Measurements from ENCODE around the gene CTBP2. TPM values are rescaled to one million over a fixed set of nuclear protein-coding genes. Genes with fewer than 3 reads are reported as not detected.

CTBP2 gene
- total and polyA plus RNA-seq, 4 donors = 19.2 to 80.6 (median 63.2) TPM

DNA sequence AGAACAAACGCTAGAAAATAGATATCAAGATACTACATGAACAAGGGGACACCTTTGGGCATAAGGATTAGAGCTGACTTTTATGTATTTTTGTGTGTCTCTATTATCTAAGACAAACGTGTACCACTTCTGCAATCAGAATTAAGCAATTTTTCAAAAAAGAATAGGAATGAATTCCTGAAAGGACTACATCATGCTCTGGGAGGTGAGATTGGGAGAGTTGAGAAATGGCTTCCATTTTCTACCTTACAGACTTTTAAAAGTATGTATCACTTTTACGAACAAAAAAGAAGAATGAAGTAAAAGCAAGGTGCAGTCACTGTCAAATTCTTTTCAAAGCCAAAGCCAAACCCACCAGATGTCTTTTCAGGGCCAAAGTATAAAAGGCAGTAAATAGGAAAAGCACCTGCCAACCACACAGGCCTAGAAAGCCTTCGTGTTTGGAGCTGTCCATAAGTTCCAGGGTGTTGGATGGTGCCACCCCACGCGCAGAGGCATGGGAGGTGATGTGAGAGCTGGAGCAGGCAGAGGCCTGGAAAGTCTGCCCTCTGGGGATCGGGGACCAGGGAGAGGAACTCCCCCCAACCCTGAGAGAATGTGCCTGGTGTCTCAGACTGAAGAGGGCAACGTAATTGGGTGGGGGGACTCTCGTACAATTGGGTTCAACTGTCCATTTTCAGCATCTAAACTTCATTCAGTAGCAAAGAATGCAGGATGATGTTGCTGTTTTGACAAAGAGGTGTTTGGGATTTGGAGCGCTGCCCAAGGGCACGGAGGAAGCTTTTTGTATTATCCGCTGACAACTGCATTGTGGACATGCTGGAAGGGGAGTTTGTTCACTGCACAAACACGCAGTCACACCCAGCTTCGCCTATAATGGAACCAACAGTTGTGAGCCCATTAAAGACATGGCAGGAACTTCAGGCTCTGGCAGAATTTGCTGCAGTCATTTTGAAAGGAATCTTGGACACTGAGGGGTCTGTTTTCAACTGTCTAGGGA is 17.6 kb upstream of the CTBP2 start:
- H3K27ac ChIP-seq (ENCODE audit: low read depth in 1 of 2, low read length in 1 of 2) = no peak overlapping the region
- peaks cover 0 to 2% (median 2%) of the 10 kb centered on the region in 3 donors for H3K27me3 ChIP-seq (ENCODE audit: control insufficient read depth in 3 of 3, insufficient read depth in 3 of 3, low read length in 2 of 3)
- TF ChIP-seq, protein P1, sequence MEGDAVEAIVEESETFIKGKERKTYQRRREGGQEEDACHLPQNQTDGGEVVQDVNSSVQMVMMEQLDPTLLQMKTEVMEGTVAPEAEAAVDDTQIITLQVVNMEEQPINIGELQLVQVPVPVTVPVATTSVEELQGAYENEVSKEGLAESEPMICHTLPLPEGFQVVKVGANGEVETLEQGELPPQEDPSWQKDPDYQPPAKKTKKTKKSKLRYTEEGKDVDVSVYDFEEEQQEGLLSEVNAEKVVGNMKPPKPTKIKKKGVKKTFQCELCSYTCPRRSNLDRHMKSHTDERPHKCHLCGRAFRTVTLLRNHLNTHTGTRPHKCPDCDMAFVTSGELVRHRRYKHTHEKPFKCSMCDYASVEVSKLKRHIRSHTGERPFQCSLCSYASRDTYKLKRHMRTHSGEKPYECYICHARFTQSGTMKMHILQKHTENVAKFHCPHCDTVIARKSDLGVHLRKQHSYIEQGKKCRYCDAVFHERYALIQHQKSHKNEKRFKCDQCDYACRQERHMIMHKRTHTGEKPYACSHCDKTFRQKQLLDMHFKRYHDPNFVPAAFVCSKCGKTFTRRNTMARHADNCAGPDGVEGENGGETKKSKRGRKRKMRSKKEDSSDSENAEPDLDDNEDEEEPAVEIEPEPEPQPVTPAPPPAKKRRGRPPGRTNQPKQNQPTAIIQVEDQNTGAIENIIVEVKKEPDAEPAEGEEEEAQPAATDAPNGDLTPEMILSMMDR (IDR thresholded peaks at IDR 0.05; ENCODE audit: control extremely low read depth, extremely low read depth) = no peak
- no peak overlapping the region for H3K4me3 ChIP-seq
- no peak overlapping the region for H3K9ac ChIP-seq (ENCODE audit: insufficient read depth in 1 of 2, low read length in 2 of 2)
- peaks cover 0 to 3% (median 0%) of the 10 kb centered on the region in 4 donors for H3K9me3 ChIP-seq (ENCODE audit: control insufficient read depth in 4 of 4, insufficient read depth in 3 of 4, low read length in 3 of 4)
- H3K4me1 ChIP-seq (ENCODE audit: control insufficient read depth in 5 of 5, insufficient read depth in 5 of 5, low read length in 5 of 5) = no peaks in the 10 kb centered on the region
- H3K36me3 ChIP-seq (ENCODE audit: control insufficient read depth in 4 of 4, insufficient read depth in 4 of 4, low read length in 4 of 4) = no peaks in the 10 kb centered on the region
- DNase-seq (no peak), ATAC-seq (ENCODE audit: insufficient read depth, low FRiP score) (no peak)
- 79 to 81% methylated on average over 14 of the region's 14 CpGs for WGBS, 2 donors

DNA sequence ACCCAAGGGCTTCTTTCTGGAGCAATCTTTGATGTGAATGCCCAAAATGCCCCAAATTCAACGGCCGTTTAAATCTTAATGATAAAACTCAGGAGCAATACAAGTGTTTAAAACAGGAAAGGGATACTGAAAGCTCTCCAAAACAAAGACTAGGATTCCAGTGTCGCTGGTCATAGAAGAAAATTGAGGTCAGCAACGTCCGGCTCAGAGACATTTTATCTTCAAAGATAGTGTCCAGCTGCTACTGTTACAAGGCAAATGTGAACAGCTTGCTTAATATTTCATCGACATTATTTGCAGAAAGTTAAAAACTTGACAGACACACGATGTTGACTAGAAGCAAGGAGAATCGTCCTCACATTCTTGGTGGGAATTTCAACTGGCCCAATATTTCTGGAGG is 15.4 kb upstream of the CTBP2 start:
- TF ChIP-seq, protein P1 (IDR thresholded peaks at IDR 0.05; ENCODE audit: control extremely low read depth, extremely low read depth) = no peak
- no peak for DNase-seq
- Histone ChIP-seq H3K36me3 (ENCODE audit: control insufficient read depth in 4 of 4, insufficient read depth in 4 of 4, low read length in 4 of 4) (no peaks in the 10 kb centered on the region), H3K4me1 (ENCODE audit: control insufficient read depth in 5 of 5, insufficient read depth in 5 of 5, low read length in 5 of 5) (no peaks in the 10 kb centered on the region), H3K27me3 (ENCODE audit: control insufficient read depth in 3 of 3, insufficient read depth in 3 of 3, low read length in 2 of 3) (peaks cover 0 to 2% (median 2%) of the 10 kb centered on the region in 3 donors), H3K9ac (ENCODE audit: insufficient read depth in 1 of 2, low read length in 2 of 2) (no peak overlapping the region), H3K9me3 (ENCODE audit: control insufficient read depth in 4 of 4, insufficient read depth in 3 of 4, low read length in 3 of 4) (peaks cover 0 to 3% (median 0%) of the 10 kb centered on the region in 4 donors), H3K4me3 (no peak overlapping the region), H3K27ac (ENCODE audit: low read depth in 1 of 2, low read length in 1 of 2) (no peak overlapping the region)
- no peak for ATAC-seq (ENCODE audit: insufficient read depth, low FRiP score)
- 52 to 64% methylated on average over 8 of the region's 8 CpGs for WGBS, 2 donors

DNA sequence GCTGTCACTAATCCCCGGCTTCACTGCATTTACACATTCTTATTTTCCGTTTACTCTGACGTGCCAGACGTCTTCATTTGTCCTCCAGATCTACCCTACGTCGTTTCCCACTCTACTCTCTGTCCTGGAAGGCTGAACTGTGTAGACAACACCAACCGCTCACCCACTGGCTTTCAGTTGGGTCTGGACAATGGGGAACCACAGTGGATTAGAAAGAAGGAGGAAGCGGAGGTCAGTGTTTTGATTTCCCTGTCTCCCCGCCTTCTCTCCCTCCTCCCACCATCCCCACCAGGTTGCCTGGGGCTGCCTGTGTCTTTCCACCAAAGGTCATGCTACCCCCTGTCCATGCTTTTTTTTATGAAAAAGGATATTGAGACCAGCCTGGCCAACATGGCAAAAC is 14.0 kb upstream of the CTBP2 start:
- no peaks in the 10 kb centered on the region for H3K36me3 ChIP-seq (ENCODE audit: control insufficient read depth in 4 of 4, insufficient read depth in 4 of 4, low read length in 4 of 4)
- H3K9ac ChIP-seq (ENCODE audit: insufficient read depth in 1 of 2, low read length in 2 of 2) = no peak overlapping the region
- no peaks in the 10 kb centered on the region for H3K4me1 ChIP-seq (ENCODE audit: control insufficient read depth in 5 of 5, insufficient read depth in 5 of 5, low read length in 5 of 5)
- peaks cover 0 to 2% (median 2%) of the 10 kb centered on the region in 3 donors for H3K27me3 ChIP-seq (ENCODE audit: control insufficient read depth in 3 of 3, insufficient read depth in 3 of 3, low read length in 2 of 3)
- no peak overlapping the region for H3K4me3 ChIP-seq
- WGBS, 2 donors = 54% methylated on average over 9 of the region's 9 CpGs
- DNase-seq (no peak), ATAC-seq (ENCODE audit: insufficient read depth, low FRiP score) (no peak)
- TF ChIP-seq, protein P1 (IDR thresholded peaks at IDR 0.05; ENCODE audit: control extremely low read depth, extremely low read depth) = no peak
- peaks cover 0 to 3% (median 0%) of the 10 kb centered on the region in 4 donors for H3K9me3 ChIP-seq (ENCODE audit: control insufficient read depth in 4 of 4, insufficient read depth in 3 of 4, low read length in 3 of 4)
- H3K27ac ChIP-seq (ENCODE audit: low read depth in 1 of 2, low read length in 1 of 2) = no peak overlapping the region
